Measurements from ENCODE around the gene PTGES.
A peak's percentile ranks its signal among the peaks of the same experiment; 100 is the strongest.

The PTGES gene

GRCh38 chr9:129724456-129725190 is 28.2 kb downstream of the PTGES start:
- Histone ChIP-seq H3K9me3 (ENCODE audit: insufficient read depth, low read length) (no peaks in the 10 kb centered on the region), H4K20me1 (ENCODE audit: insufficient read depth, low read length) (no peaks in the 10 kb centered on the region), H3K79me2 (ENCODE audit: low read length) (no peaks in the 10 kb centered on the region), H3K9ac (ENCODE audit: low read length) (no peak overlapping the region), H3K4me2 (ENCODE audit: low read length) (no peak overlapping the region), H2AFZ (ENCODE audit: low read depth, low read length) (no peak overlapping the region), H3K4me1 (ENCODE audit: low read length) (no peaks in the 10 kb centered on the region), H3K27me3 (ENCODE audit: low read depth, low read length) (no peaks in the 10 kb centered on the region), H3K36me3 (replicated peaks; ENCODE audit: low read depth, low read length) (no peaks in the 10 kb centered on the region), H3K27ac (ENCODE audit: low read length) (no peak overlapping the region), H3K4me3 (ENCODE audit: low read length) (no peak overlapping the region)
- TF ChIP-seq EZH2phosphoT487 (IDR thresholded peaks at IDR 0.05; ENCODE audit: low read depth) (no peak), CTCF (IDR thresholded peaks at IDR 0.05; ENCODE audit: low read depth, low read length) (no peak)

DNA sequence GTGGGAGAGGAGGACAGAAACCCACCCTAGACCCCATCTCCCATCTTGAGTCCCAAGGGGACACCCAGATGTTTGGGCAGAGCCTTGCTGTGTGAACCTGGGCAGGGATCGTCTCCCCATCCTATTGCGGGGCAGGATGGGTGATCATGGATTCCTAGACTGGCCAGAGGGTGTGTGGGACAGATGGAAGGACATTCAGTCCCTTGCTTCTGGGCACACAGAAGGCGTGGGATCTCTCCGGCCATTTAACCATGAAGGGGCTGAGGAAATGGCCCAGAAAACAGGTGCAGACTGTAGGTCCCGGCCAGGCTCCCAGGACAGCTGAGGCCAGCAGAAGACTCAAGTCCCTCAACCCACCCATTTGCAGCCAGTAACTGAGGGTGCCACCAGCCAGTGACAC is 29.9 kb downstream of the PTGES start:
- Histone ChIP-seq H2AFZ (ENCODE audit: low read depth, low read length) (no peak overlapping the region), H3K4me3 (ENCODE audit: low read length) (no peak overlapping the region), H3K27me3 (ENCODE audit: low read depth, low read length) (no peaks in the 10 kb centered on the region), H4K20me1 (ENCODE audit: insufficient read depth, low read length) (no peaks in the 10 kb centered on the region), H3K4me2 (ENCODE audit: low read length) (no peak overlapping the region), H3K36me3 (replicated peaks; ENCODE audit: low read depth, low read length) (no peaks in the 10 kb centered on the region), H3K9me3 (ENCODE audit: insufficient read depth, low read length) (no peaks in the 10 kb centered on the region), H3K27ac (ENCODE audit: low read length) (no peak overlapping the region), H3K79me2 (ENCODE audit: low read length) (no peaks in the 10 kb centered on the region), H3K9ac (ENCODE audit: low read length) (no peak overlapping the region), H3K4me1 (ENCODE audit: low read length) (no peaks in the 10 kb centered on the region)
- no peak for TF ChIP-seq CTCF (IDR thresholded peaks at IDR 0.05; ENCODE audit: low read depth, low read length)
- TF ChIP-seq EZH2phosphoT487 (IDR thresholded peaks at IDR 0.05; ENCODE audit: low read depth), result no peak

DNA sequence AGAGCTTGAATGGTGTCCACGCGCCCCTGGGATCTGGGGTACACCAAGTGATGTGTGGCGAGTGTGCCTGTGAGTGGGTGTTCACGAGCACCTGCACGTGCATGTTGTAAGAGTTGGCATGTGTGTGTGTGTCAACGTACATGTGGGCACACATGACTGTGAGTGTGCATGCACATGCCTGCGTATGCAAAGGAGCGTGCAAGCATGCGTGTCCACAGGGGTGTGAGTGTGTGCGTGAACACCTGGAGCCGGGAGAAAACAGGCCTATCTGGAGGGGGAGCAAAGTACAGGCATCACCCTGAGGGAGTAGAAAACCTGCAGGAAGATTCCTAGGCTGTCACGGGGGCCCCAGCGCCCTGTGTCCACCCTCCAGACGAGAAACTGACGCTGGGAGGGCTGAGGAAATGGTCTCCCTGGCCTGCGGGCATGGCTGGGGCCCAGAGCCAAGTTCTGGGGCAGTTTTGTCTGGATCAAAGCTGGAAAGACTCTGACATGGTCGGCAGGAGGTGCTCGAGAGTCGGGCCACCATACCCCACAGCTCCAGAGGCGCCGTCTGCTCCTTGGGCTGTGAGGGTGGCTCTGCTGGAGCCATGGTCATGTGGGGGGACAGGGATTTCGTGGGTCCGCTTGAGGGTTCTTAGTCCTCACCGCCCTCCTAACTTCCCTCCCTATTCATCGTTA is 31.8 kb downstream of the PTGES start:
- H3K4me3 ChIP-seq (ENCODE audit: low read length), result no peak overlapping the region
- no peaks in the 10 kb centered on the region for H3K9me3 ChIP-seq (ENCODE audit: insufficient read depth, low read length)
- no peaks in the 10 kb centered on the region for H3K36me3 ChIP-seq (replicated peaks; ENCODE audit: low read depth, low read length)
- no peaks in the 10 kb centered on the region for H3K27me3 ChIP-seq (ENCODE audit: low read depth, low read length)
- H3K4me2 ChIP-seq (ENCODE audit: low read length), result no peak overlapping the region
- H3K9ac ChIP-seq (ENCODE audit: low read length), result no peak overlapping the region
- no peak overlapping the region for H3K27ac ChIP-seq (ENCODE audit: low read length)
- no peak overlapping the region for H2AFZ ChIP-seq (ENCODE audit: low read depth, low read length)
- H3K4me1 ChIP-seq (ENCODE audit: low read length), result no peaks in the 10 kb centered on the region
- H3K79me2 ChIP-seq (ENCODE audit: low read length), result no peaks in the 10 kb centered on the region
- H4K20me1 ChIP-seq (ENCODE audit: insufficient read depth, low read length), result no peaks in the 10 kb centered on the region
- TF ChIP-seq EZH2phosphoT487 (IDR thresholded peaks at IDR 0.05; ENCODE audit: low read depth) (no peak), CTCF (IDR thresholded peaks at IDR 0.05; ENCODE audit: low read depth, low read length) (no peak)

GRCh38 chr9:129720181-129720864 is 32.5 kb downstream of the PTGES start:
- Histone ChIP-seq H3K27ac (ENCODE audit: low read length) (no peak overlapping the region), H3K4me3 (ENCODE audit: low read length) (no peak overlapping the region), H3K4me2 (ENCODE audit: low read length) (no peak overlapping the region), H4K20me1 (ENCODE audit: insufficient read depth, low read length) (no peaks in the 10 kb centered on the region), H3K79me2 (ENCODE audit: low read length) (no peaks in the 10 kb centered on the region), H3K27me3 (ENCODE audit: low read depth, low read length) (no peaks in the 10 kb centered on the region), H3K4me1 (ENCODE audit: low read length) (no peaks in the 10 kb centered on the region), H2AFZ (ENCODE audit: low read depth, low read length) (no peak overlapping the region), H3K36me3 (replicated peaks; ENCODE audit: low read depth, low read length) (no peaks in the 10 kb centered on the region), H3K9ac (ENCODE audit: low read length) (no peak overlapping the region), H3K9me3 (ENCODE audit: insufficient read depth, low read length) (no peaks in the 10 kb centered on the region)
- peak; percentile 8; the same call in 1 of the 2 replicates for TF ChIP-seq CTCF (IDR thresholded peaks at IDR 0.05; ENCODE audit: low read depth, low read length)
- no peak for TF ChIP-seq EZH2phosphoT487 (IDR thresholded peaks at IDR 0.05; ENCODE audit: low read depth)
